Erythroblast (primary cell): ENCODE measurements around the gene PSAPL1.

Experiments
- GATA1 ChIP-seq: IDR thresholded peaks from 2 replicates; pipeline ENCODE4 v1.6.1; 2011; ENCODE audit warnings: low read depth, mild to moderate bottlenecking, control low read depth, low read length, moderate library complexity
- POLR2A ChIP-seq: IDR thresholded peaks from 2 replicates; pipeline ENCODE4 v1.6.1; 2011; ENCODE audit warnings: mild to moderate bottlenecking, low read length

GRCh38 chr4:7450775-7451433, 16.2 kb upstream of the PSAPL1 start:
- TF ChIP-seq POLR2A (no peak), GATA1 (no peak)
